Stimulated activated CD4-positive, alpha-beta T cell treated with anti-CD3 and anti-CD28 coated beads, Interleukin-15, amount 100 ng/mL, for 24 hours (primary cell): ENCODE measurements around the gene HAUS7.
"Not testable (repeated sequence)": the region's sequence is repeated elsewhere in the genome, so short reads cannot be mapped to it uniquely, and the experiment has no call there.

Experiments
- DNase-seq: peaks from one replicate; pipeline ENCODE4 v3.0.0-alpha.2; 2020

HAUS7 gene

GRCh38 chrX:153405426-153405825, 65.0 kb downstream of the HAUS7 start:
- DNase-seq = no peak

DNA sequence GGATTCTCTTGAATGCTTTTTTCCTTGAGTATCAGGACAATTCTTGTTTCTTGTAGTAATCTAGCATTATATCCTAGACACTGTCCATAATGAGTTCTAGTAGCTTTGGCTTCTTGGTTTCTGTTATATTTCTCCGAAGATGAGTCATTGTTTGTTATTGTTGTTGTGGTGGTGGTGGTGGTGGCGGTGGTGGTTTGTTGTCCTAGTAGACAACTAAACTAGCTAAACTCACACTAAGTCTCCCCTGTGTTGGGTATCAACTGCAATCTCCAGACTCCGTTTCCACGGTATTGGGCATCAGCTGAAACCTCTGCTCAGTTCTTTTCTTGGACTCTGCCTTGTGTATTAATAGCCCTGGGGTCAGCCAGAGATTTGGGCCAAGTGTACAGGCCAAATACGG, 66.0 kb downstream of the HAUS7 start:
- not testable (repeated sequence) for DNase-seq

DNA sequence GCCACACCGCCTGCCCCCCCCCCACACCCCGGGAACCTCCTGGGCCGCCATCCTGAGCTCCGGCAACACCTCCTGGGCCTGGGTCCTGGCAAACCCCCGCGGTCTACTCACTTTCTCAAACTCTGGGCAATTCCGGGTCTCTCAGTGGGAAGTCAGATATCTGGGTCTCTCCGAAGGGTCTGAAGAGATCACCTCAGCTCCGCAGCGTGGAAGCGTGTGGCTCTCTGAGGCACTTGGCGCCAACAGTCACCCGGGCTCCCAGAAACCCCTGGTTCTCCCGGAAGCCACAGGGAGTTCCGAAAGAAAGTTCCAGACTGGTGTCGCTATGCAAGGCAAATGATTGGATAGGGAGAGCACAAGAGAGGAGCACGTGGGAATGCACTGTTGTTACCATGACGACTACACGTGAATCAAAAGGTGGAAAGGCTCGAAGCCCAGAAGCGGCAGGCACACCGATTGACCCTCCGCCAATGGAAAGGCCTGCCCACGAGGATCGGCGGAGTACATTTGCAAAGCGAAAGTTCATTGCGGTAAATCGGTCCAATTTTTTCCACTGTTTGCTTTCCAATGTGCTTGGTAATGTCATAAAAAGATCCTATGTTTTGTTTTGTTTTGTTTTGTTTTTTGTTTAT, 69.1 kb downstream of the HAUS7 start, which contains the start of gene PNMA6E:
TSS of gene PNMA6E (minus strand) at position 218 of the 632 bp plus-strand sequence. CDS start 2,501 bp downstream, outside the sequence.
- no peak for DNase-seq

DNA sequence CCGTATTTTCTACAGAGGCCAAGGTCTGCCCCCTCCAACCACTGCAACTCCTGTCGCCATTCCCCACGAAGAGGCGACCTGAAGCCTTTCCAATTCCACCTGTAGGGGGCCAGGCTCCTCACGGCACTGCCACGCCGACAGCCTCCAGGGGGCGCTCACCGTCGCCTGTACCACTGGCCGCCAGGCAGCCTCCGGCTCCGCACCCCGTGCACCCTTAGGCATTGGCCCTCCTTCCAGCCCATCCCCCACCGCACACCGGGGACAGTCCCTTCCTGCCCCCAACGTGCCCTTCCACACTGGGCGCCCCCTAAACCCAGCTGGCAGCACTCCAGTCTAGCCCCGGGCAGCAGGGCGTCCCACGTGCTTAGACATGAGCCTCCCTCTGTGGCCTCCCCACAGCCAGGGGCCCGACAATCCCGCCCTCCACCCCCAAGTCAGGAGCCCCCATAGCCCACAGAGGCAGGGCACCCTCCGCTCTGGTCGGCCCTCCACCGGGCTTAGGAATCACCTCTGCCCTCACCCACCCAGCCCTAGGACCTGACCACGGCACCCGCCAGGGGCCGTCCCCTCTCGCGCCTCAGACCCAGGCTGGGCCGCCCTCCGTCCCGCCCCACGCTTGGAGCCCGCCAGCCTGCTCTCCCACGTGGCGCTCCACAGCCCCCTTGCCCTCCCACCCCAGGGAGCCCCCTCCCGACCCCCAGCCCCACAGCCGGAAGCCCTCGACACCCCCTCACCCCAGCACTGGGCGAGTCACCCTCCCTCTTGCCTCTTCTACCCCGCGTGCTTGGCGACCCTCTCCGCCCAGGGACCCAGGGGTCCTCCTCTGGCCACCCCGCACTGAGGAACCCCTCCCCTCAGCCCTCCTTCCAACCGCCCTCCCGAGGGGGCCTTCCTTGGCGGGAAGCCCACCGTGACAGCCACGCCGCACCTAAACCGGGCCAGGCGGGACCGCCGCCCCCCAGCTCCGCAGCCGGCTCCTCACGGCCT, 69.9 kb downstream of the HAUS7 start:
- DNase-seq = peak; percentile 70

- DNase-seq = no peak
These were observed 72.0 kb downstream of the HAUS7 start for GRCh38 chrX:153398275-153398960.
